DND-41 (cell line): ENCODE results near the gene NFAM1.

Experiments
- CTCF ChIP-seq: IDR thresholded peaks from 2 replicates; pipeline ENCODE4 v1.5.1; 2012; ENCODE audit warnings: borderline replicate concordance, low read length, moderate library complexity, mild to moderate bottlenecking; ENCODE audit not compliant: poor library complexity, severe bottlenecking; ENCODE audit errors: extremely low read depth
- EZH2 ChIP-seq: IDR thresholded peaks from 3 replicates; pipeline ENCODE4 v1.6.1; 2012; ENCODE audit warnings: borderline replicate concordance, low read depth, mild to moderate bottlenecking, moderate library complexity, low read length, inconsistent platforms; ENCODE audit not compliant: severe bottlenecking

GRCh38 chr22:42396621-42397331 lies 35.4 kb downstream of the NFAM1 start:
- no peak for TF ChIP-seq CTCF
- no peak for TF ChIP-seq EZH2
